ENCODE measurements around the gene ENPP1.

ENPP1 gene

DNA sequence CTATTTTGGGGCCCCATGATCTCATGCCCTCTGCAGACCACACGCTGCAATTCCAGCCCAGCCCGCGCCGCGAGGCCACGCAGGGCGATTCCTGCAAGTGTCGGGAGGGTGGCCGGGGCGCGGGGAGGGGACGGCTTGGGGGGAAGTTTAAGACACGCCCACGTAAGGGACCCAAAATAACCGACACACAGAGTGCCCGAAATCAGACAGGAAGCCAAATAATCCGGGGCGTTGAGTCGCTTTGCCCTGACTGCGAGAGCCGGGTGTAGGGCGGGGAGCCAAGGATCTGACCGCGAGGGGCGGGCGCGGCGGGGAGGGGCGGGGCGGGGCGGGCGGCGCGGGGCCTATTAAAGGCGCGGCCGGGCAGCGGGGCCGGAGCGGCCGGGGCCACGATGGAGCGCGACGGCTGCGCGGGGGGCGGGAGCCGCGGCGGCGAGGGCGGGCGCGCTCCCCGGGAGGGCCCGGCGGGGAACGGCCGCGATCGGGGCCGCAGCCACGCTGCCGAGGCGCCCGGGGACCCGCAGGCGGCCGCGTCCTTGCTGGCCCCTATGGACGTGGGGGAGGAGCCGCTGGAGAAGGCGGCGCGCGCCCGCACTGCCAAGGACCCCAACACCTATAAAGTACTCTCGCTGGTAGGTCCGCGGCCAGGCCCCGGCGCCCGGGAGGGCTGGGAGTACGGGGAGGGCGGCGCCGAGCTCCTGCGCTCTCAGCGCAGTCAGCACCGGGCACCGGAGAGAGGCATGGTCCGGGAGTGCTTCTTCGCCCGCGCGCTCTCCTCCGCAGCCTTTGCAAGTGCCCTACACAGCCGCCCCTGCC lies at the start of gene ENPP1:
Gene ENPP1, plus strand, starts transcription at position 377 of the 816 bp plus-strand sequence. Its CDS starts 16 bp downstream, at position 393.
- DNase-seq = peak; percentile 48

DNA sequence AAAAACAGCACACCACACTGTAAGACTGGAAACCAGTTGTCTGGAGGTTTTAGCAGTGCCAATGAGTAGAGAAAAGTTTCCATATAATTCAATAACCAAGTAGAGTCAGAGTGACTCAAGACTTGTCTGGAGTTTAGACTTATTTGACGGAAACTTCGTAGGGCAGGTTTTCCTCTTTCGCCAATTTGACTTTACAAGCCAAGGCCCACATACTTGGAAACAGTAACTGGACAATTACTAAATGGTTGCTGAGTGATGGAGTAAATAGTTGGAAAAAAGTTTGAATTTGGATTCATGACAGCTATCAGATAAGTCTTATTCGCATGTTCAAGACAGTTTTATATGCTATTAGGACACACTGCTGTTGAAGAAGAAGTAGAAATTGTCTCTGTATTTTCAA lies 48.9 kb upstream of the ENPP1 start:
- DNase-seq = no peak

GRCh38 chr6:131761060-131761761 lies 46.6 kb upstream of the ENPP1 start:
- DNase-seq = no peak

- DNase-seq = no peak
Measured at GRCh38 chr6:131761762-131762067, 46.1 kb upstream of the ENPP1 start.

GRCh38 chr6:131762984-131763383 lies 44.8 kb upstream of the ENPP1 start:
- DNase-seq = no peak

DNA sequence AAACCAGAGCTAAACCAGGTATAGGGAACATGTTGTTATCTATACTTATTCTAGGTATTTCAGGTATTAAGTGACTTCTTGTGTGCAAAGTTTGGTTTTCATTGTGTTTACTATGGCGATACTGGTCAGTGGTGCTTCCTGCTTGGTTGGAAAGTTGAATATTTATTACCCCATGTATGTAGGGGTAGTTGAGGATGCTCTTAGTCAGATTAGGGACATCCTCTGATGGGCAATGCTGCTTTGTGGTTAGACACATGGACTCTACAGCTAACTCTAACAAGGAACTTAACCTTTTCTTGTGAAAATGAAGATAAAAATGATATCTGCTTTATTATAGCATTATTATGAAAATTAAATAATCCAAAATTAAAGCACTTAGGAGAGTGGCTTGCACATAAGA lies 44.1 kb upstream of the ENPP1 start:
- no peak for DNase-seq

GRCh38 chr6:131764350-131764749 lies 43.5 kb upstream of the ENPP1 start:
- no peak for DNase-seq

GRCh38 chr6:131765081-131765803 lies 42.6 kb upstream of the ENPP1 start:
- DNase-seq = no peak

DNA sequence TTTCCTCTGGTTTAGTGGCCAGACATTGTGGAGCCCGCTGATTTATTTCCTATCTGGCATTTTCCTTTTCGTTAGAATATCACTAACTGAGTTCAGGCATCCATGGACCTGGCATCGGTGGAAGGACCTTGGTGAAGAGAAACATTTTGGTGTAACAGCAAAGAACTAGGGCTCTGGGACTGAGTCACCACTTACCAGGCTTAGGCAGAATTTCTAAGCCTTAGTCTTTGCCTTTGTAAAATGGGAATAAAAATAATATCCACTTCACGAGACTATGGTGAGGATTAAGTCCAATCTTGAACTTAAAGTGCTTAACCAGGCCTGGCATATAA lies 42.0 kb upstream of the ENPP1 start:
- no peak for DNase-seq

DNA sequence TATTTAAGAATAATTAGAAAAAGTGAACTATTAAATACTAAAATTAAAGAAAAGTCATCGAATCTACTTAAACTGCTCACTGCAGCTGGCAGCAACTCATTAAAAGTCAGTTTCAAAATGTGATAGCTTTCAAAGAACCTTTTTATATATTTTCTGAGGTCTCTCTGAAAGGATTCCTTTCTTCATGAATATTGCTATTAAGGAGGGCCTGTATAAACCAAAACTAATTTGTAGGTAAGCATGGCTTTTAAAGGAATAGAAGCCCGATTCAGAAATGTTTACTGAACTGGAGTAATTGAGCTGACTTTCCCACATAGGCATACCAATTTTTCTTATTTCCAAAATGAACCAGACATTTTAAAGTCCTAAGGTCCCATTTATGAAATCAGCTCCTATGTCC lies 41.2 kb upstream of the ENPP1 start:
- DNase-seq = no peak

DNA sequence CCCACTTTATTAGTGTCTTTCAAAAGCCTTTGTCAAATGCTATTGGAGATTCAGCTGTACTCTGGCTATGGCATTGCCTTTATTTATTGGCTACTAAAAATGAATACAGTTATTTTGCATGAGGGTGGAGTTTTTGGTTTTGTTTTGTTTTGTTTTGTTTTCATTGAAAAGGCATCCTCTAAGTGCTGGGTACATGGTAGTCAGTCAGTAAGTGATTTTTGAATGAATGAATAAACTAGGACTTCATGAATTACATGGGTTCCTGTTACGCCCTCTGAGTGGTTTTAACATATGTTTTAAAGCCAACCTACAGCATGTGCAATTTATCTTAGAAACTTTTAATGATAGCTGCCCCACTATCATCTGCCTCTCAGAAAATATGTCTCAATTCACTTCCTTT lies 38.9 kb upstream of the ENPP1 start:
- no peak for DNase-seq

DNA sequence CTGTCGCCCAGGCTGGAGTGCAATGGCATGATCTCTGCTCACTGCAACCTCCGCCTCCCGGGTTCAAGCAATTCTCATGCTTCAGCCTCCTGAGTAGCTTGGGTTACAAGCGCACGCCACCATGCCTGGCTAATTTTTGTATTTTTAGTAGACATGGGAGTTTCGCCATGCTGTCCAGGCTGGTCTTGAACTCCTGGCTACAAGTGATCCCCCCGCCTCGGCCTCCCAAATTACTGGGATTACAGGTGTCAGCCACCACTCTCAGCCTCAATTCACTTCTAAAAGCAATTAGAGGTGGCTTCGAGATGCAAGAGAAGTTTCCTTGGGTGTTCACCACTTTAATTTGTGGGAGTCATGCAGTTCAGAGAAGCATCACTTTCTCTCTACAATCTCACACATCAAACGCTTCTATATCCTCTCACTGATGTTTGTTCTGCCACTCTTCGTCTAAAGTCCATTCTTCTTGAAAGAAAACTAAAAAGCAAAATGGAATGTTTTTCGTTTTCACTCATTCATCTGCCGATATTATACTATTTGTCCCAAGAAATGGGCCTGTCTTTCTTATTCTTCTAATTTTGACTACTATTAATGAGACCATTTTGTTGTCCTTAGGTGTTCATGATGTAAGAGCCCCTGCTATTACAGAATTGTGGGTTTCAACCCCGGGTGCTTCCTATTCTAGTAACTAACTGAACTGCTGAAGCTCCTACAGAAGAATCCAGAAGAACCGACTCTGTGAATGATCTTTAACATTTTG lies 38.3 kb upstream of the ENPP1 start:
- DNase-seq = no peak

GRCh38 chr6:131770776-131771175 lies 37.0 kb upstream of the ENPP1 start:
- DNase-seq = no peak

DNA sequence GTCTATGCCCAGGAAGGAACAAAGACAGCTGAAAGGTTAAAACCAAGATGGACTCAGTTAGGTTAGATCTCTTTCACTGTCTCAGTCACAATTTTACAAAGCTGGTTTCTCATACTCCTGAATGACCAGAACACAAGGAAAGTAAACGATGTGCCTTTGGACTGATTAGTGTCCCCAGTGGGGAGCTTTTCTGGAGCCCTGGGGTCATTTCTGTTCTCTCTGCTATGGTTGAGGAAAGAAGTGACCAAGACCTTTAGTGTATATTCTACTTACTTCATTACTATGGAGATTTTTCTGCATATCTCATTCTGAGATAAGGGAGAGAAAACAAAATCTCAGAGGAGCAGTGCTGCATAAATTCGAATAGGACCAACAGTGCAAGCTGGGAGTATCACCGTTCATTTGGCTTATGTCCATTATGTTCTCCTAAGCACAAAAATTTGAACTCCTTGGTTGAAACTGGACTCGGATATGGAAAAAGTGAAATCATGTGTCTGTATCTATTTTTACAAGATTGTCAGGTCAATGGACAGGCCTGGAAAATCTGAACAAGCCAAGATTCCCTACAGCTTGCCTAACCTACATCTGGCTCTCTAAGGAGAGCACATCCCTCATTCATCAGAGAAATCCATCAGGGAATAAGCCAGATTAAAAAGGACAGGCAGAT lies 34.4 kb upstream of the ENPP1 start:
- no peak for DNase-seq

DNA sequence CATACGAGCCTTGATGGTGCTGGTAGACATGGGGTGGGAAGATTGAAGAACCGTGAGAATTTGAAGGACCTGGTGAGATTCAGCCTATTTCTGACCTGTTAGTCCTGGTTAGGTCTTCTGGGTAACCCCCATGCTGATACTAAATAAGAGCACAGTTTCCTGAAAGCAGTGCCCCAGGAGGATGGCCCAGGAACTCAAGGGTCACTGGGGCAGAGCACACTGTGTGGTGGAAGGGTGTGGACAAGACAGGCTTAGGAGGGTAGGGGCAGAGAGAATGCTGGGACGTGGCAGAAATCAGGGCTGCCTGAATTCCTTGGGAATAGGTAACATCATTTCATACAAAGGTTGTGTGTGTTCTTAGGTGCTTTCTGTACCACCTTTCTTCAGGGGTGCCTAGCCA lies 31.9 kb upstream of the ENPP1 start:
- no peak for DNase-seq

DNA sequence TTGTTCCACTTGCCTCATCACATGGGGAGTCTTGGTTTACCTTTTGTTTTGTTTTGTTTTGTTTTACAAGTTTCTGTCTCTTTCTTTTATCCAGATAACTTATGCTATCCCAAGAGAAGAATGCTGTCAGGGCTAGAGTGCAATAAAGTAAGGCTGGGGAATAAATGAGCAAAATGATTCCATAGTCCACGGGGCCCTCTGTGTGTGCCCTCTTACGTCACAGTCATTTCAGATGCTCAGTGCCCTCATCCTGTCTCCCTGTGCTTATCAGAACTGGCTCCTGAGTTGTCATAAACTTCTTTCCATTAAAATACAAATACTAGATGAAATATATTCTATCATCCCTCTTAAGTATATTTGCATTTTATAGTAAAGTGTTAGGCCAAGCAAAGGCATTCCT lies 30.8 kb upstream of the ENPP1 start:
- DNase-seq = no peak

GRCh38 chr6:131778169-131778568 lies 29.7 kb upstream of the ENPP1 start:
- DNase-seq = no peak

DNA sequence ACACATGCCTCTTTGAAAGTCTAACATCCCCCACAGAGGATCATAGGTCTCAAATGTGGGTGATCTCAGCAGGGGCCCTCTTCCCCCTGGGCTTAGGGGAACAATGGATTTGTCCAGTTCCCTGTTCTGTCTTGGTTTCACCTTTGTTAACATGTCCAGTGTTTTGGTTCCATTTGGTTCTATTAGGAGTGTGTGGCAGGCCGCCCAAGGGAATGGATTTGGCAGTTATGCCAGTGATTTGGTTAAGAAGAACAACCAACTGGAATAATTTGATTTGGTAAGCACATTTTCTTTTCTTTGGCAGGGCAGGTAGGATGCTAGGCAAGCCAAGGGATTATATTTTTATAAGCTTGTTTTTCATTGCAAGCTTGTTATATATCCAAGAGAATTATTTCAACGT lies 28.5 kb upstream of the ENPP1 start:
- DNase-seq = no peak

GRCh38 chr6:131780600-131780999 lies 27.2 kb upstream of the ENPP1 start:
- DNase-seq = no peak

DNA sequence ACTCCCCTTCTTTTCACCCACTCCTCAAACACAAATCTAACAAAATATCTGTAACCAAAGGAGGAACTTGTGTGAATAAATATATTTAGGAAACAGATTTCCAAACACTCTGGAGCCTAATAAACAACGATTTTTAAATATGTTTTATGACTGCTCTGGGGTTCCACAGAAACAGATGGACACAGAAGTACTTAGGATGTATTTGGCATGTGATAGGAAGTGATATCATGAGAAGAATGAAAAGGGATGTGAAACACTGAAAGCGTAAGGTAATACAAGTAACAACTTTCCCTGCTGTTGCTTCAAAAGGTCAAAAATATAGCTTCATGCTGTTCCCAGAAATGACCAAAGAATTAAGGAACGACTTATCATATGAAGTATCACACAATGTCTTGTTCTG lies 26.1 kb upstream of the ENPP1 start:
- DNase-seq = no peak

DNA sequence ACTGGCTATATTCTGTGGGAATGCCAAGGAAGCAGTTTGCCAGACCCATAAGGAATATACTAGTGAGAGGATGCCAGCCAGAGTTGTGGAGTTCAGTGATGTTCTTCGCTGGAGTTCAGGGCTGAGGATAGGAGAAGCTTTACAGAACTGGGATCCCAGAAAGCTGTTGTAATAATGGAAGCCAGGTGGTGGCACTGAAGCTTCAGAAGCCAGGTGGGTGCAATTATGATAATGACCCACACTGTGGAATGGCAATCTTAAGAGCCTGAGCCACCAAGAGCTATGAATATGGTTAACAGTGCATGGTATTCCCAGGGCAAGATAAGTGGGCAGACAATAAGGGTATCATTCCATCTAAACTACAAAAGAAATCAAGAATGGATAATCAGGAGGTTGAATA lies 25.1 kb upstream of the ENPP1 start:
- no peak for DNase-seq

- no peak for DNase-seq
Measured at GRCh38 chr6:131784561-131784960, 23.3 kb upstream of the ENPP1 start.

- DNase-seq = no peak
Measured at GRCh38 chr6:131787079-131787478, 20.7 kb upstream of the ENPP1 start.

All from CD4-positive, alpha-beta T cell treated with Interferon gamma for 1 hour (primary cell).